ENCODE measurements around the gene C3.

Gene C3

DNA sequence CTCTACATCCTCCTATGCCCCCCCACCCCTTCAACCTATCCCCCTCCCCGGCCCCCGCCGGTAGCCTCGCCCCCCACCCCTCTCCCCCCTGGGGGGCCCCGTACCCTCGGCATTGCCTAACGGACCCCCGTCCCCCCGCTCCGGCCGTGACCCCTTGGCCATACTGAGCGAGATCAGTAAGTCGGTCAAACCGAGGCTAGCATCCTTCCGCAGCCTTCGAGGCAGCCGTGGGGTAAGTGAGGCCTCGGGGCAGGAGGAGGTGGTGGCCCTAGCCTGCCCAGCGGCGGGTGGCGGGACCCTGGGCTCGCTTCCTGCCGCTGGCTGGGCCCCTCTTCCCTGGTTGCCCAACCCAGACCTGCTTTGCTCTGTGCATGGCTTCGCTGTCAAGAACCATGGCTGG lies 25.5 kb upstream of the C3 start:
- TF ChIP-seq, protein P1, sequence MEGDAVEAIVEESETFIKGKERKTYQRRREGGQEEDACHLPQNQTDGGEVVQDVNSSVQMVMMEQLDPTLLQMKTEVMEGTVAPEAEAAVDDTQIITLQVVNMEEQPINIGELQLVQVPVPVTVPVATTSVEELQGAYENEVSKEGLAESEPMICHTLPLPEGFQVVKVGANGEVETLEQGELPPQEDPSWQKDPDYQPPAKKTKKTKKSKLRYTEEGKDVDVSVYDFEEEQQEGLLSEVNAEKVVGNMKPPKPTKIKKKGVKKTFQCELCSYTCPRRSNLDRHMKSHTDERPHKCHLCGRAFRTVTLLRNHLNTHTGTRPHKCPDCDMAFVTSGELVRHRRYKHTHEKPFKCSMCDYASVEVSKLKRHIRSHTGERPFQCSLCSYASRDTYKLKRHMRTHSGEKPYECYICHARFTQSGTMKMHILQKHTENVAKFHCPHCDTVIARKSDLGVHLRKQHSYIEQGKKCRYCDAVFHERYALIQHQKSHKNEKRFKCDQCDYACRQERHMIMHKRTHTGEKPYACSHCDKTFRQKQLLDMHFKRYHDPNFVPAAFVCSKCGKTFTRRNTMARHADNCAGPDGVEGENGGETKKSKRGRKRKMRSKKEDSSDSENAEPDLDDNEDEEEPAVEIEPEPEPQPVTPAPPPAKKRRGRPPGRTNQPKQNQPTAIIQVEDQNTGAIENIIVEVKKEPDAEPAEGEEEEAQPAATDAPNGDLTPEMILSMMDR (IDR thresholded peaks at IDR 0.05; ENCODE audit: borderline replicate concordance, extremely low read depth, low read length, poor library complexity, severe bottlenecking): no peak
- TF ChIP-seq EZH2 (IDR thresholded peaks at IDR 0.05; ENCODE audit: borderline replicate concordance, low read depth, low read length, severe bottlenecking): no peak
- no peak overlapping the region for H3K27ac ChIP-seq (ENCODE audit: low read length)
- ATAC-seq (ENCODE audit: insufficient read depth, low read depth) (no peak), DNase-seq (no peak)
- no peaks in the 10 kb centered on the region for H3K79me2 ChIP-seq (ENCODE audit: insufficient read depth, low read length)
- H2AFZ ChIP-seq (ENCODE audit: low read depth, low read length): no peak overlapping the region
- H3K36me3 ChIP-seq (ENCODE audit: insufficient read depth, low read length): peaks cover 33% of the 10 kb centered on the region
- H3K4me3 ChIP-seq (ENCODE audit: low read depth in 1 of 2, low read length in 2 of 2): no peak overlapping the region
- no peaks in the 10 kb centered on the region for H3K27me3 ChIP-seq (ENCODE audit: insufficient read depth, low read length, poor library complexity)
- no peak overlapping the region for H3K9ac ChIP-seq (ENCODE audit: low read depth, low read length)
- peaks cover 6% of the 10 kb centered on the region for H3K4me1 ChIP-seq (ENCODE audit: insufficient read depth, low read length)
- H4K20me1 ChIP-seq (ENCODE audit: insufficient read depth, low read length): no peaks in the 10 kb centered on the region
- no peaks in the 10 kb centered on the region for H3K9me3 ChIP-seq (ENCODE audit: insufficient read depth, low read length, severe bottlenecking)
- H3K4me2 ChIP-seq (ENCODE audit: insufficient read depth, low read length): no peak overlapping the region

DNA sequence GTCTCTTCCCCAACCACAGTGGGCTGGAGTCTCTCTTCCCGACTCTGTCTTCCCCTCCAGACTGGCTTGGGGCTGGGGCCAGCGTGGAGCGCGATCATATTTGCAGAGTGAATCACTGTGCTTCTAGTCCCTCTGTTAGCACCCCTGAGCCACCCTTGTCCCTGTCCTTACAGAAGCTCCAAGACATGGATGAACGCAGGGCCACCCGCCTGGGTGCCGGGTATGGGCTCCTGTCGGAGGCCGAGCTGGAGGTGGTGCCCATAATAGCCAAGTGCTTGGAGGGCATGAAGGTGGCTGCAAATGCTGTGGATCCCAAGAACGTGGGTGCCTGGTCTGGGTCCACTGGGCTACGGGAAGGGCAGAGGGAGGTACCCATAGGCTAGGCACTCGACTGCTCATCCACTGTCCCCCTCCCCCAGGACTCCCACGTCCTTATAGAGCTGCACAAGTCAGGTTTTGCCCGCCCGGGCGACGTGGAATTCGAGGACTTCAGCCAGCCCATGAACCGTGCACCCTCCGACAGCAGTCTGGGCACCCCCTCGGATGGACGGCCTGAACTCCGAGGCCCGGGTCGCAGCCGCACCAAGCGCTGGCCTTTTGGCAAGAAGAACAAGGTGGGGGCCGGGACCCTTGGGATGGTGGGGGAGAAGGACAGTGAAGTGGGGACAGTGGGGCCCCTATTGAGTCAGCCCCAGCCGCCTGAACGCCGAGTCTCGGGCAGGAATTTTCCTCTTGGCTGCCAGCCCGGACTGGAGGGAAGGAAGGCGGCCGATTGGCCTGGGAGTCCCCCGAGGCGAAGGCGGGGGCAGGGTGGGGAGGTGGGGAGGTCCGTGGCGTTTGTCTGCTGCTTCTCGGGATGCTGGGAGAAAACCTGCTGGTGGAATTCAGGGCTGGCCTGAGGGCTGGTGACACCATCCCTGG lies 24.2 kb upstream of the C3 start:
- H4K20me1 ChIP-seq (ENCODE audit: insufficient read depth, low read length): no peaks in the 10 kb centered on the region
- no peak overlapping the region for H3K9ac ChIP-seq (ENCODE audit: low read depth, low read length)
- no peak overlapping the region for H3K4me3 ChIP-seq (ENCODE audit: low read depth in 1 of 2, low read length in 2 of 2)
- no peaks in the 10 kb centered on the region for H3K9me3 ChIP-seq (ENCODE audit: insufficient read depth, low read length, severe bottlenecking)
- peaks cover 26% of the 10 kb centered on the region for H3K36me3 ChIP-seq (ENCODE audit: insufficient read depth, low read length)
- H3K4me2 ChIP-seq (ENCODE audit: insufficient read depth, low read length): no peak overlapping the region
- no peak for TF ChIP-seq EZH2 (IDR thresholded peaks at IDR 0.05; ENCODE audit: borderline replicate concordance, low read depth, low read length, severe bottlenecking)
- TF ChIP-seq, protein P1 (IDR thresholded peaks at IDR 0.05; ENCODE audit: borderline replicate concordance, extremely low read depth, low read length, poor library complexity, severe bottlenecking): no peak
- H3K79me2 ChIP-seq (ENCODE audit: insufficient read depth, low read length): peaks cover 8% of the 10 kb centered on the region; the same call in 1 of the 2 replicates
- no peak overlapping the region for H3K27ac ChIP-seq (ENCODE audit: low read length)
- no peak overlapping the region for H2AFZ ChIP-seq (ENCODE audit: low read depth, low read length)
- DNase-seq: no peak
- H3K4me1 ChIP-seq (ENCODE audit: insufficient read depth, low read length): peaks cover 19% of the 10 kb centered on the region
- no peaks in the 10 kb centered on the region for H3K27me3 ChIP-seq (ENCODE audit: insufficient read depth, low read length, poor library complexity)
- ATAC-seq (ENCODE audit: insufficient read depth, low read depth): no peak

DNA sequence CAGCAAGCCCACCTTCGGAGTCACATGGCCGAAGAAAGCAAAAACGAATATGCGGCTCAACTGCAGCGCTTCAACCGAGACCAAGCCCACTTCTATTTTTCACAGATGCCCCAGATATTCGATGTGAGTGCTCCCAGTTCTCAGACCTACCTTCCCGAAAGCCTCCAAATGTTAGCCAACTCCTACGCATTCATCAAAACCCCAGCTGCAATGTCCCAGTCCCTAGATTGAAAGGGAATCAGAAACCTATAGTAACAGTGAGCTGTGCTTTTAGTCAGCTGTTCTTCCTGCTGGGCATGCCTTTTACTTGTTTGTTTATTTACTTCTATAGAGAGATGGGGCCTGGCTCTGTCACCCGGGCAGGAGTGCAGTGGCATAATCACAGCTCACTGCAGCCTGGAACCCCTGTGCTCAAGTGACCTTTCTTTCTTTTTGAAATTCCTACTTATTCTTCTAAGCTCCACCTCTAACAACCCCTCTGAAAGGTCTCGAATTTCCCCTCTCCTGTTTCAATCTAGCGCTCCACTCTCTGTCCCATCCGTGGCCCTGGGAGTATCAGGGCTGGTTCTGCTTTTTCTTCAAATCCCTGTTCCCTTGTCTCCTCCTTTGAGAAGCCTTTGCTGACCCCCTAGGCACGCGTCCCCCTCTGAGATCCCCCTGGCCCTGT lies 23.4 kb upstream of the C3 start:
- no peak for ATAC-seq (ENCODE audit: insufficient read depth, low read depth)
- no peak overlapping the region for H2AFZ ChIP-seq (ENCODE audit: low read depth, low read length)
- no peak overlapping the region for H3K9ac ChIP-seq (ENCODE audit: low read depth, low read length)

More for the DNA sequence above, 23.4 kb upstream of the C3 start:
- no peak for DNase-seq
- Histone ChIP-seq H4K20me1 (ENCODE audit: insufficient read depth, low read length) (no peaks in the 10 kb centered on the region), H3K36me3 (ENCODE audit: insufficient read depth, low read length) (peaks cover 26% of the 10 kb centered on the region), H3K27me3 (ENCODE audit: insufficient read depth, low read length, poor library complexity) (no peaks in the 10 kb centered on the region), H3K27ac (ENCODE audit: low read length) (no peak overlapping the region), H3K4me2 (ENCODE audit: insufficient read depth, low read length) (no peak overlapping the region), H3K79me2 (ENCODE audit: insufficient read depth, low read length) (peaks cover 8% of the 10 kb centered on the region; the same call in 1 of the 2 replicates), H3K4me1 (ENCODE audit: insufficient read depth, low read length) (peaks cover 24% of the 10 kb centered on the region), H3K9me3 (ENCODE audit: insufficient read depth, low read length, severe bottlenecking) (no peaks in the 10 kb centered on the region), H3K4me3 (ENCODE audit: low read depth in 1 of 2, low read length in 2 of 2) (no peak overlapping the region)
- TF ChIP-seq, protein P1 (IDR thresholded peaks at IDR 0.05; ENCODE audit: borderline replicate concordance, extremely low read depth, low read length, poor library complexity, severe bottlenecking): no peak
- no peak for TF ChIP-seq EZH2 (IDR thresholded peaks at IDR 0.05; ENCODE audit: borderline replicate concordance, low read depth, low read length, severe bottlenecking)

Data from DND-41 (cell line).